Smooth muscle cell (in vitro differentiated cells): ENCODE data around the gene SMAP2. TPM values are rescaled to one million over a fixed set of nuclear protein-coding genes. Genes with fewer than 3 reads are reported as not detected.

Source experiments
- DNase-seq: peaks from one replicate; lab custom pipeline; 2025; ENCODE audit not compliant: unreplicated experiment; lab: John Stamatoyannopoulos, UW
- H2AFZ ChIP-seq: fragments of 200-600 bp; sonication (generic); 2 replicates; pipeline ENCODE4 v1.6.0; 2016; ENCODE audit warnings: antibody characterized with exemption, low read depth, mild to moderate bottlenecking
- H3F3A ChIP-seq: fragments of 200-600 bp; sonication (generic); 2 replicates; pipeline ENCODE4 v1.6.0; 2017; ENCODE audit warnings: antibody characterized with exemption, low read depth
- H3K27ac ChIP-seq: fragments of 200-600 bp; sonication (generic); 2 replicates; pipeline ENCODE4 v1.5.1; 2016; ENCODE audit warnings: low read depth, mild to moderate bottlenecking
- H3K27me3 ChIP-seq: fragments of 200-600 bp; sonication (generic); 2 replicates; pipeline ENCODE4 v1.6.1; 2016; ENCODE audit warnings: low read depth, mild to moderate bottlenecking
- H3K36me3 ChIP-seq: fragments of 200-600 bp; sonication (generic); 2 replicates; pipeline ENCODE4 v1.5.1; 2016; ENCODE audit warnings: low read depth
- H3K4me1 ChIP-seq: fragments of 200-600 bp; sonication (generic); 2 replicates; pipeline ENCODE4 v1.5.1; 2016; ENCODE audit warnings: low read depth
- H3K4me2 ChIP-seq: fragments of 200-600 bp; sonication (generic); 2 replicates; pipeline ENCODE4 v1.6.0; 2016; ENCODE audit warnings: mild to moderate bottlenecking
- H3K4me3 ChIP-seq: fragments of 200-600 bp; sonication (generic); 2 replicates; pipeline ENCODE4 v1.5.1; 2016; ENCODE audit warnings: mild to moderate bottlenecking
- H3K79me2 ChIP-seq: fragments of 200-600 bp; sonication (generic); 2 replicates; pipeline ENCODE4 v1.6.0; 2016; ENCODE audit warnings: low read depth, mild to moderate bottlenecking
- H3K9ac ChIP-seq: fragments of 200-600 bp; sonication (generic); 2 replicates; pipeline ENCODE4 v1.6.0; 2016; ENCODE audit warnings: low read depth
- H3K9me3 ChIP-seq: fragments of 200-600 bp; sonication (generic); replicated peaks from 2 replicates; pipeline ENCODE4 v1.5.1; 2016; ENCODE audit warnings: low read depth
- H4K20me1 ChIP-seq: fragments of 200-600 bp; sonication (generic); 2 replicates; pipeline ENCODE4 v1.6.0; 2016; ENCODE audit warnings: low read depth
- CTCF ChIP-seq: fragments of 200-600 bp; sonication (generic); IDR thresholded peaks from 2 replicates; pipeline ENCODE4 v1.5.1; 2017; ENCODE audit warnings: borderline replicate concordance, mild to moderate bottlenecking, antibody characterized with exemption; ENCODE audit not compliant: insufficient read depth, poor library complexity, severe bottlenecking
- WGBS: methylation state at CpG from one replicate; pipeline ENCODE4 v1.1.7; 2016; ENCODE audit warnings: low lambda C conversion rate; 5-methylcytosine and 5-hydroxymethylcytosine counted together
- polyA plus RNA-seq: library from polyadenylated mRNA; unstranded; fragments of >200 nt; fragmentation: Nextera tagmentation; extraction: Ambion mirVana; gene quantifications from 2 replicates; pipeline ENCODE4 v1.2.1, GENCODE V29; 2016
- total RNA-seq: library from RNA; depleted of rRNA; stranded (reverse); fragments of >200 nt; gene quantifications from 2 replicates; pipeline ENCODE4 v1.2.3, GENCODE V29; 2014

SMAP2 gene
- total and polyA plus RNA-seq, 2 experiments from 2014 or later: 18.4 to 29.7 TPM

- Histone ChIP-seq H3K4me2 (no peak overlapping the region), H3F3A (peaks cover 21% of the 10 kb centered on the region), H3K9ac (no peak overlapping the region), H4K20me1 (peaks cover 77% of the 10 kb centered on the region), H3K36me3 (no peaks in the 10 kb centered on the region), H3K27ac (no peak overlapping the region), H3K4me3 (no peak overlapping the region), H2AFZ (no peak overlapping the region), H3K27me3 (no peaks in the 10 kb centered on the region), H3K79me2 (peaks cover 63% of the 10 kb centered on the region), H3K4me1 (peaks cover 16% of the 10 kb centered on the region), H3K9me3 (no peaks in the 10 kb centered on the region)
- DNase-seq: no peak
- no peak for TF ChIP-seq CTCF
Observed at GRCh38 chr1:40382601-40383000, 9.1 kb downstream of the SMAP2 start.

GRCh38 chr1:40383095-40383487, 9.6 kb downstream of the SMAP2 start:
- H3K36me3 ChIP-seq: no peaks in the 10 kb centered on the region
- H3F3A ChIP-seq: peaks cover 21% of the 10 kb centered on the region
- no peaks in the 10 kb centered on the region for H3K27me3 ChIP-seq
- H3K4me3 ChIP-seq: no peak overlapping the region
- no peaks in the 10 kb centered on the region for H3K9me3 ChIP-seq
- no peak for DNase-seq
- H3K4me2 ChIP-seq: no peak overlapping the region
- 77% methylated on average over 7 of the region's 7 CpGs for WGBS
- peaks cover 16% of the 10 kb centered on the region for H3K4me1 ChIP-seq
- H3K79me2 ChIP-seq: peaks cover 58% of the 10 kb centered on the region
- no peak overlapping the region for H3K9ac ChIP-seq
- H4K20me1 ChIP-seq: peaks cover 74% of the 10 kb centered on the region
- no peak overlapping the region for H3K27ac ChIP-seq
- no peak overlapping the region for H2AFZ ChIP-seq
- TF ChIP-seq CTCF: no peak

GRCh38 chr1:40383488-40384412, 10.2 kb downstream of the SMAP2 start:
- 84% methylated on average over 9 of the region's 9 CpGs for WGBS
- Histone ChIP-seq H3K27ac (peak overlapping the region; percentile 38), H2AFZ (no peak overlapping the region), H3K27me3 (no peaks in the 10 kb centered on the region), H3K79me2 (peaks cover 51% of the 10 kb centered on the region), H3K9ac (no peak overlapping the region), H3K4me3 (no peak overlapping the region), H3K4me1 (peaks cover 16% of the 10 kb centered on the region), H3K4me2 (peak overlapping the region; percentile 53), H3F3A (peaks cover 21% of the 10 kb centered on the region), H4K20me1 (peaks cover 72% of the 10 kb centered on the region), H3K36me3 (no peaks in the 10 kb centered on the region), H3K9me3 (no peaks in the 10 kb centered on the region)
- no peak for TF ChIP-seq CTCF
- no peak for DNase-seq

GRCh38 chr1:40384413-40384762, 10.9 kb downstream of the SMAP2 start:
- Histone ChIP-seq H3K36me3 (no peaks in the 10 kb centered on the region), H3K27me3 (no peaks in the 10 kb centered on the region), H4K20me1 (peaks cover 78% of the 10 kb centered on the region), H3K4me3 (no peak overlapping the region), H3K79me2 (peaks cover 51% of the 10 kb centered on the region), H3K4me1 (peaks cover 16% of the 10 kb centered on the region), H3K9me3 (no peaks in the 10 kb centered on the region), H3K4me2 (peak overlapping the region; percentile 53), H3F3A (peaks cover 21% of the 10 kb centered on the region), H2AFZ (no peak overlapping the region), H3K27ac (peak overlapping the region; percentile 38), H3K9ac (no peak overlapping the region)
- TF ChIP-seq CTCF: no peak
- no peak for DNase-seq
- 32% methylated on average over 2 of the region's 2 CpGs for WGBS
